SU-DHL-6 (cell line): Measurements from ENCODE around the gene PKLR.

Experiments used
- H2AFZ ChIP-seq: fragments of 200-600 bp; sonication (generic); 2 replicates; pipeline ENCODE4 v1.6.1; 2014; ENCODE audit warnings: low read depth, mild to moderate bottlenecking, moderate library complexity, mixed read lengths, antibody characterized with exemption, low read length; ENCODE audit not compliant: severe bottlenecking
- H3F3A ChIP-seq: fragments of 200-600 bp; shearing (Covaris generic); 2 replicates; pipeline ENCODE4 v1.6.0; 2016; ENCODE audit warnings: antibody characterized with exemption, mild to moderate bottlenecking; ENCODE audit not compliant: insufficient read depth
- H3K27ac ChIP-seq: fragments of 200-600 bp; sonication (generic); 2 replicates; pipeline ENCODE4 v1.5.1; 2016; ENCODE audit warnings: low read depth, mild to moderate bottlenecking, low read length, moderate library complexity, mixed read lengths
- H3K27me3 ChIP-seq: fragments of 200-600 bp; sonication (generic), shearing (Covaris generic); 2 replicates; pipeline ENCODE4 v1.6.0; 2014; ENCODE audit warnings: mild to moderate bottlenecking, low read length
- H3K36me3 ChIP-seq: fragments of 200-600 bp; sonication (generic); 2 replicates; pipeline ENCODE4 v1.6.1; 2014; ENCODE audit warnings: mild to moderate bottlenecking, low read length, mixed read lengths
- H3K4me2 ChIP-seq: fragments of 300-600, 200-600 bp; shearing (Covaris generic), sonication (generic); 2 replicates; pipeline ENCODE4 v1.6.0; 2014; ENCODE audit warnings: low read length, low read depth, mild to moderate bottlenecking; ENCODE audit not compliant: poor library complexity, severe bottlenecking
- H3K4me3 ChIP-seq: fragments of 200-600 bp; sonication (generic); 2 replicates; pipeline ENCODE4 v1.5.1; 2014; ENCODE audit warnings: antibody characterized with exemption, low read length, mild to moderate bottlenecking, mixed read lengths; ENCODE audit not compliant: insufficient read depth, poor library complexity, severe bottlenecking
- H3K79me2 ChIP-seq: fragments of 200-600 bp; sonication (generic); 2 replicates; pipeline ENCODE4 v1.6.1; 2014; ENCODE audit warnings: mild to moderate bottlenecking, low read length, moderate library complexity; ENCODE audit not compliant: insufficient read depth
- H3K9ac ChIP-seq: fragments of 200-600 bp; sonication (generic); 2 replicates; pipeline ENCODE4 v1.7.0; 2014; ENCODE audit warnings: mild to moderate bottlenecking, low read length
- H3K9me2 ChIP-seq: fragments of 200-600 bp; sonication (generic); replicated peaks from 2 replicates; pipeline ENCODE4 v1.6.1; 2014; ENCODE audit warnings: low read length; ENCODE audit not compliant: insufficient read depth
- H3K9me3 ChIP-seq: fragments of 200-600 bp; sonication (generic); 2 replicates; pipeline ENCODE4 v1.6.1; 2014; ENCODE audit warnings: low read length, mixed read lengths; ENCODE audit not compliant: insufficient read depth
- H4K20me1 ChIP-seq: fragments of 200-600 bp; sonication (generic); 2 replicates; pipeline ENCODE4 v1.6.1; 2014; ENCODE audit warnings: low read depth, mild to moderate bottlenecking, antibody characterized with exemption, low read length, moderate library complexity, mixed read lengths
- EZH2phosphoT487 ChIP-seq: fragments of 200-600 bp; sonication (generic), shearing (Covaris generic); conservative IDR thresholded peaks from 2 replicates; pipeline ENCODE4 v1.6.1; 2018; ENCODE audit warnings: mild to moderate bottlenecking, antibody characterized with exemption, low read length, moderate library complexity, mixed read lengths
- TF ChIP-seq, protein P1 (sequence below): fragments of 200-600 bp; sonication (generic); IDR thresholded peaks from one replicate; pipeline ENCODE4 v1.5.1; 2017; ENCODE audit warnings: antibody characterized with exemption, mild to moderate bottlenecking, low read length, moderate library complexity; ENCODE audit not compliant: insufficient read depth, poor library complexity, severe bottlenecking

PKLR gene

DNA sequence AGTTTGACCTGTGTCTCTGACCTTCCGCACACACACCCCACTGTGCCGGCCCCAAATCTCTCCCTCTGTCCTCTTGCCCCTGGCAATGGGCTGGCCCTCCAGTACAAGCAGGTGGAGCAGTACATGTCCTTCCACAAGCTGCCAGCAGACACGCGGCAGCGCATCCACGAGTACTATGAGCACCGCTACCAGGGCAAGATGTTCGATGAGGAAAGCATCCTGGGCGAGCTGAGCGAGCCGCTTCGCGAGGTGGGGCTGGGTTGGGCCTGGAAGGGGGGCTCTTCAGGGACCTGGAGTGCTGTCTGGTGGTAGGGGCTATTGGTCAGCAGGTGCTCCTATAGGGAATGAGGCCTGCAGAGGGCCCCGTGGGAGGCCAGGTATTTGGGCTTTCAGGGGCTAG lies 16.2 kb downstream of the PKLR start:
- Histone ChIP-seq H2AFZ (no peak overlapping the region), H3K4me3 (no peak overlapping the region), H3K27ac (no peak overlapping the region), H3K36me3 (no peaks in the 10 kb centered on the region), H3K79me2 (0 out of 2 replicates have a peak, but pooled peaks cover 3% of the 10 kb centered on the region), H3K9ac (no peak overlapping the region), H3K27me3 (no peaks in the 10 kb centered on the region), H3K4me2 (no peak overlapping the region), H3K9me2 (no peaks in the 10 kb centered on the region), H4K20me1 (no peaks in the 10 kb centered on the region), H3K9me3 (no peaks in the 10 kb centered on the region), H3F3A (no peaks in the 10 kb centered on the region)
- TF ChIP-seq EZH2phosphoT487: no peak
- TF ChIP-seq, protein P1, sequence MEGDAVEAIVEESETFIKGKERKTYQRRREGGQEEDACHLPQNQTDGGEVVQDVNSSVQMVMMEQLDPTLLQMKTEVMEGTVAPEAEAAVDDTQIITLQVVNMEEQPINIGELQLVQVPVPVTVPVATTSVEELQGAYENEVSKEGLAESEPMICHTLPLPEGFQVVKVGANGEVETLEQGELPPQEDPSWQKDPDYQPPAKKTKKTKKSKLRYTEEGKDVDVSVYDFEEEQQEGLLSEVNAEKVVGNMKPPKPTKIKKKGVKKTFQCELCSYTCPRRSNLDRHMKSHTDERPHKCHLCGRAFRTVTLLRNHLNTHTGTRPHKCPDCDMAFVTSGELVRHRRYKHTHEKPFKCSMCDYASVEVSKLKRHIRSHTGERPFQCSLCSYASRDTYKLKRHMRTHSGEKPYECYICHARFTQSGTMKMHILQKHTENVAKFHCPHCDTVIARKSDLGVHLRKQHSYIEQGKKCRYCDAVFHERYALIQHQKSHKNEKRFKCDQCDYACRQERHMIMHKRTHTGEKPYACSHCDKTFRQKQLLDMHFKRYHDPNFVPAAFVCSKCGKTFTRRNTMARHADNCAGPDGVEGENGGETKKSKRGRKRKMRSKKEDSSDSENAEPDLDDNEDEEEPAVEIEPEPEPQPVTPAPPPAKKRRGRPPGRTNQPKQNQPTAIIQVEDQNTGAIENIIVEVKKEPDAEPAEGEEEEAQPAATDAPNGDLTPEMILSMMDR: no peak

DNA sequence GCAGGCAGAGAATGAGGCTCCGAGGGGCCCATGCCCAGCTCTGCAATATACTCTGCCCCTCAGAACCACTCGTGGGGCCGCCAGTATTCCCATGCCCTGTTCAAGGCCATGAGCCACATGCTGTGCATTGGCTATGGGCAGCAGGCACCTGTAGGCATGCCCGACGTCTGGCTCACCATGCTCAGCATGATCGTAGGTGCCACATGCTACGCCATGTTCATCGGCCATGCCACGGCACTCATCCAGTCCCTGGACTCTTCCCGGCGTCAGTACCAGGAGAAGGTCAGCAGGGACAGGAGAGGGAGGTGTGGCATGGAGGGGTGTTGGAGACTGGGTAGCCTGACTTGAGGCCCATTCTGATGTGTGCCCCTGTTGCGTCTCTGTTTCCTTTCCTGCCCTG lies 16.8 kb downstream of the PKLR start:
- peaks cover 2% of the 10 kb centered on the region; the same call in 1 of the 2 replicates for H3F3A ChIP-seq
- H3K79me2 ChIP-seq: 0 out of 2 replicates have a peak, but pooled peaks cover 3% of the 10 kb centered on the region
- H3K4me2 ChIP-seq: no peak overlapping the region
- no peaks in the 10 kb centered on the region for H3K9me3 ChIP-seq
- no peak overlapping the region for H3K27ac ChIP-seq
- no peak for TF ChIP-seq EZH2phosphoT487
- TF ChIP-seq, protein P1: no peak
- H3K4me3 ChIP-seq: no peak overlapping the region
- no peaks in the 10 kb centered on the region for H3K9me2 ChIP-seq
- no peak overlapping the region for H2AFZ ChIP-seq
- H4K20me1 ChIP-seq: no peaks in the 10 kb centered on the region
- H3K9ac ChIP-seq: no peak overlapping the region
- H3K36me3 ChIP-seq: no peaks in the 10 kb centered on the region
- no peaks in the 10 kb centered on the region for H3K27me3 ChIP-seq

DNA sequence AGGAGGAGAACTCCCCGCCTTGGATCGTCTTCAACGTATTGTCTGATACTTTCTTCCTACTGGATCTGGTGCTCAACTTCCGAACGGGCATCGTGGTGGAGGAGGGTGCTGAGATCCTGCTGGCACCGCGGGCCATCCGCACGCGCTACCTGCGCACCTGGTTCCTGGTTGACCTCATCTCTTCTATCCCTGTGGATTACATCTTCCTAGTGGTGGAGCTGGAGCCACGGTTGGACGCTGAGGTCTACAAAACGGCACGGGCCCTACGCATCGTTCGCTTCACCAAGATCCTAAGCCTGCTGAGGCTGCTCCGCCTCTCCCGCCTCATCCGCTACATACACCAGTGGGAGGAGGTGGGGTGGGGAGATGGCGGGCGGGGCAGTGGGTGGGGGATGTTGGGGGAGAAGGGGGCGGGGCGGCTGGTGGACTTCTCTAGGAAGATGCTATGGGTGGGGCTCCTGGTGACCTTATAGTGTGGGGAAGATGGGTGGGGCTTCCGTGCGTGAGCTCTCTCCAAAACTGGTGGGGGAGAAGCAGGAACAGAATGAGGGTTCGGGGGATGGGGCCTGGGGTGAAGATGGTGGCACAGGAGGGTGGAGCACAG lies 18.6 kb downstream of the PKLR start:
- H3F3A ChIP-seq: peaks cover 18% of the 10 kb centered on the region; the same call in 1 of the 2 replicates
- TF ChIP-seq EZH2phosphoT487: no peak
- TF ChIP-seq, protein P1: no peak
- 0 out of 2 replicates have a peak, but pooled peaks cover 6% of the 10 kb centered on the region for H3K79me2 ChIP-seq
- H3K9me2 ChIP-seq: no peaks in the 10 kb centered on the region
- H3K4me3 ChIP-seq: no peak overlapping the region
- H3K27ac ChIP-seq: no peak overlapping the region
- no peaks in the 10 kb centered on the region for H3K9me3 ChIP-seq
- no peaks in the 10 kb centered on the region for H4K20me1 ChIP-seq
- H3K4me2 ChIP-seq: no peak overlapping the region
- no peak overlapping the region for H2AFZ ChIP-seq
- H3K27me3 ChIP-seq: no peaks in the 10 kb centered on the region
- H3K9ac ChIP-seq: no peak overlapping the region
- no peaks in the 10 kb centered on the region for H3K36me3 ChIP-seq
